OCI-LY1 (cell line): Measurements from ENCODE around the gene ABI3.
"Not testable (repeated sequence)": the region's sequence is repeated elsewhere in the genome, so short reads cannot be mapped to it uniquely, and the experiment has no call there.

Experiments
- H2AFZ ChIP-seq: fragments of 200-600 bp; sonication (generic), shearing (Covaris generic); 2 replicates; pipeline ENCODE4 v1.6.0; 2014; ENCODE audit warnings: antibody characterized with exemption, mild to moderate bottlenecking, low read length
- H3F3A ChIP-seq: fragments of 200-600 bp; sonication (generic), shearing (Covaris generic); 2 replicates; pipeline ENCODE4 v1.6.0; 2014; ENCODE audit warnings: mild to moderate bottlenecking, antibody characterized with exemption, low read length, moderate library complexity; ENCODE audit not compliant: insufficient read depth
- H3K27ac ChIP-seq: fragments of 200-600 bp; sonication (generic); 2 replicates; pipeline ENCODE4 v1.5.1; 2014; ENCODE audit warnings: low read length, mixed run types, mild to moderate bottlenecking, low read depth; ENCODE audit not compliant: poor library complexity, severe bottlenecking
- H3K27me3 ChIP-seq: fragments of 200-600 bp; sonication (generic); 2 replicates; pipeline ENCODE4 v1.6.0; 2014; ENCODE audit warnings: antibody characterized with exemption, mild to moderate bottlenecking, low read length, moderate library complexity; ENCODE audit not compliant: insufficient read depth
- H3K36me3 ChIP-seq: fragments of 200-600 bp; sonication (generic); 2 replicates; pipeline ENCODE4 v1.6.1; 2014; ENCODE audit warnings: mild to moderate bottlenecking, antibody characterized with exemption, low read length, moderate library complexity, mixed read lengths; ENCODE audit not compliant: insufficient read depth
- H3K4me1 ChIP-seq: fragments of 200-600 bp; sonication (generic); 2 replicates; pipeline ENCODE4 v1.5.1; 2014; ENCODE audit warnings: mild to moderate bottlenecking, low read length, moderate library complexity; ENCODE audit not compliant: insufficient read depth, severe bottlenecking
- H3K4me2 ChIP-seq: fragments of 200-600 bp; sonication (generic), shearing (Covaris generic); 2 replicates; pipeline ENCODE4 v1.6.1; 2014; ENCODE audit warnings: low read length
- H3K4me3 ChIP-seq: fragments of 200-600 bp; sonication (generic); 2 replicates; pipeline ENCODE4 v1.5.1; 2014; ENCODE audit warnings: low read length, low read depth, mild to moderate bottlenecking, mixed read lengths; ENCODE audit not compliant: poor library complexity, severe bottlenecking
- H3K79me2 ChIP-seq: fragments of 200-600 bp; shearing (Covaris generic); 2 replicates; pipeline ENCODE4 v1.6.1; 2016; ENCODE audit warnings: mixed run types, low read length, mixed read lengths; ENCODE audit not compliant: insufficient read depth
- H3K9ac ChIP-seq: fragments of 200-600 bp; sonication (generic), shearing (Covaris generic); 2 replicates; pipeline ENCODE4 v1.6.1; 2014; ENCODE audit warnings: mild to moderate bottlenecking, low read length, mixed read lengths
- H3K9me2 ChIP-seq: fragments of 200-600 bp; sonication (generic), shearing (Covaris generic); 2 replicates; pipeline ENCODE4 v1.6.1; 2014; ENCODE audit warnings: low read depth, mild to moderate bottlenecking, low read length, mixed read lengths
- H3K9me3 ChIP-seq: fragments of 200-600 bp; shearing (Covaris generic); 2 replicates; pipeline ENCODE4 v1.6.1; 2014; ENCODE audit warnings: low read length, mixed read lengths
- H4K20me1 ChIP-seq: fragments of 200-600 bp; sonication (generic), shearing (Covaris generic); 2 replicates; pipeline ENCODE4 v1.6.0; 2016; ENCODE audit warnings: mild to moderate bottlenecking, low read length; ENCODE audit not compliant: insufficient read depth
- EZH2 ChIP-seq: fragments of 200-600 bp; sonication (generic), shearing (Covaris generic); IDR thresholded peaks from 2 replicates; pipeline ENCODE4 v1.8.0; 2017; ENCODE audit warnings: borderline replicate concordance, mixed run types, mild to moderate bottlenecking, antibody characterized with exemption, low read length, moderate library complexity, mixed read lengths
- TF ChIP-seq, protein P1 (sequence below): fragments of 200-600 bp; sonication (generic), shearing (Covaris generic); IDR thresholded peaks from 2 replicates; pipeline ENCODE4 v1.5.1; 2017; ENCODE audit warnings: mild to moderate bottlenecking, antibody characterized with exemption, low read length, moderate library complexity, mixed read lengths

ABI3 gene

GRCh38 chr17:49183801-49184200 lies 26.7 kb upstream of the ABI3 start:
- H3K79me2 ChIP-seq = no peaks in the 10 kb centered on the region
- no peaks in the 10 kb centered on the region; the same call in 1 of the 2 replicates for H3K27me3 ChIP-seq
- H3K9me3 ChIP-seq = peaks cover 14% of the 10 kb centered on the region
- no peaks in the 10 kb centered on the region for H3K4me1 ChIP-seq
- no peak overlapping the region for H3K9ac ChIP-seq
- no peaks in the 10 kb centered on the region for H4K20me1 ChIP-seq
- no peak overlapping the region for H3K4me2 ChIP-seq
- no peaks in the 10 kb centered on the region for H3K9me2 ChIP-seq
- no peak for TF ChIP-seq EZH2
- TF ChIP-seq, protein P1, sequence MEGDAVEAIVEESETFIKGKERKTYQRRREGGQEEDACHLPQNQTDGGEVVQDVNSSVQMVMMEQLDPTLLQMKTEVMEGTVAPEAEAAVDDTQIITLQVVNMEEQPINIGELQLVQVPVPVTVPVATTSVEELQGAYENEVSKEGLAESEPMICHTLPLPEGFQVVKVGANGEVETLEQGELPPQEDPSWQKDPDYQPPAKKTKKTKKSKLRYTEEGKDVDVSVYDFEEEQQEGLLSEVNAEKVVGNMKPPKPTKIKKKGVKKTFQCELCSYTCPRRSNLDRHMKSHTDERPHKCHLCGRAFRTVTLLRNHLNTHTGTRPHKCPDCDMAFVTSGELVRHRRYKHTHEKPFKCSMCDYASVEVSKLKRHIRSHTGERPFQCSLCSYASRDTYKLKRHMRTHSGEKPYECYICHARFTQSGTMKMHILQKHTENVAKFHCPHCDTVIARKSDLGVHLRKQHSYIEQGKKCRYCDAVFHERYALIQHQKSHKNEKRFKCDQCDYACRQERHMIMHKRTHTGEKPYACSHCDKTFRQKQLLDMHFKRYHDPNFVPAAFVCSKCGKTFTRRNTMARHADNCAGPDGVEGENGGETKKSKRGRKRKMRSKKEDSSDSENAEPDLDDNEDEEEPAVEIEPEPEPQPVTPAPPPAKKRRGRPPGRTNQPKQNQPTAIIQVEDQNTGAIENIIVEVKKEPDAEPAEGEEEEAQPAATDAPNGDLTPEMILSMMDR = no peak
- no peaks in the 10 kb centered on the region for H3F3A ChIP-seq
- H2AFZ ChIP-seq = no peak overlapping the region
- no peak overlapping the region for H3K4me3 ChIP-seq
- H3K36me3 ChIP-seq = no peaks in the 10 kb centered on the region; the same call in 1 of the 2 replicates
- H3K27ac ChIP-seq = no peak overlapping the region

GRCh38 chr17:49184522-49184921 lies 26.0 kb upstream of the ABI3 start:
- not testable (repeated sequence) for H3K27ac ChIP-seq, H3K79me2 ChIP-seq, H3K4me1 ChIP-seq, H3K27me3 ChIP-seq, H3K4me2 ChIP-seq, H3K9ac ChIP-seq, H2AFZ ChIP-seq, H3K4me3 ChIP-seq, H3K36me3 ChIP-seq, H3K9me2 ChIP-seq, H3F3A ChIP-seq, H4K20me1 ChIP-seq
- peaks cover 14% of the 10 kb centered on the region for H3K9me3 ChIP-seq

- not testable (repeated sequence) for H3F3A ChIP-seq, H3K27ac ChIP-seq, H3K9me2 ChIP-seq, H4K20me1 ChIP-seq, H3K4me1 ChIP-seq, H3K79me2 ChIP-seq, H3K9ac ChIP-seq, H3K4me3 ChIP-seq, H2AFZ ChIP-seq, H3K27me3 ChIP-seq, H3K36me3 ChIP-seq, H3K4me2 ChIP-seq
- peaks cover 14% of the 10 kb centered on the region for H3K9me3 ChIP-seq
These were observed 25.1 kb upstream of the ABI3 start for GRCh38 chr17:49185381-49185780.

GRCh38 chr17:49187301-49187700 lies 23.2 kb upstream of the ABI3 start:
- H2AFZ ChIP-seq = no peak overlapping the region
- H3K36me3 ChIP-seq = no peaks in the 10 kb centered on the region; the same call in 1 of the 2 replicates
- no peak overlapping the region for H3K4me3 ChIP-seq
- no peaks in the 10 kb centered on the region for H4K20me1 ChIP-seq
- peaks cover 10% of the 10 kb centered on the region for H3K4me1 ChIP-seq
- H3F3A ChIP-seq = no peaks in the 10 kb centered on the region
- H3K9ac ChIP-seq = no peak overlapping the region
- H3K79me2 ChIP-seq = no peaks in the 10 kb centered on the region
- no peaks in the 10 kb centered on the region for H3K27me3 ChIP-seq
- no peaks in the 10 kb centered on the region for H3K9me2 ChIP-seq
- peaks cover 14% of the 10 kb centered on the region for H3K9me3 ChIP-seq
- H3K27ac ChIP-seq = no peak overlapping the region
- H3K4me2 ChIP-seq = no peak overlapping the region
- TF ChIP-seq, protein P1 = no peak
- TF ChIP-seq EZH2 = no peak
